Natural killer cell (primary cell): ENCODE measurements around the gene ASXL3. TPM values are rescaled to one million over a fixed set of nuclear protein-coding genes. Genes with fewer than 3 reads are reported as not detected.

Experiments used
- ATAC-seq, 3 donors: fragments of 150-1000 bp in 2 of 3; fragments of 200-7000 bp in 1 of 3; cut with Tn5 transposase; 1 replicate in 1 of 3; 2 replicates in 2 of 3; pipeline ENCODE4 v1.10.0; 2021; ENCODE audit warnings: mild to moderate bottlenecking in 2 of 3, moderate library complexity in 2 of 3
- DNase-seq, 2 donors: peaks; one replicate each; pipeline versions ENCODE4 v3.0.0 to v3.0.0-alpha.2; 2013 to 2021; ENCODE audit warnings: mixed read lengths in 1 of 2
- H3K27ac ChIP-seq: one replicate; pipeline ENCODE4 v1.5.1; 2013; ENCODE audit warnings: mild to moderate bottlenecking, low read length
- H3K27me3 ChIP-seq: one replicate; pipeline ENCODE4 v1.6.1; 2013; ENCODE audit warnings: low read length; ENCODE audit not compliant: control insufficient read depth, insufficient read depth
- H3K36me3 ChIP-seq: one replicate; pipeline ENCODE4 v1.6.1; 2013; ENCODE audit warnings: low read length; ENCODE audit not compliant: control insufficient read depth, insufficient read depth
- H3K4me1 ChIP-seq: one replicate; pipeline ENCODE4 v1.6.1; 2013; ENCODE audit warnings: low read length; ENCODE audit not compliant: control insufficient read depth, insufficient read depth
- H3K4me3 ChIP-seq: one replicate; pipeline ENCODE4 v1.5.1; 2013; ENCODE audit warnings: low read length
- H3K9me3 ChIP-seq: one replicate; pipeline ENCODE4 v1.6.1; 2013; ENCODE audit warnings: low read length; ENCODE audit not compliant: control insufficient read depth, insufficient read depth
- H3K27ac Mint-ChIP-seq, 2 donors: one replicate each; pipeline ENCODE4 v1.8.0; 2022; ENCODE audit warnings: mild to moderate bottlenecking in 2 of 2, mixed read lengths in 2 of 2, moderate library complexity in 1 of 2
- H3K27me3 Mint-ChIP-seq, 2 donors: one replicate each; pipeline ENCODE4 v1.8.0; 2022; ENCODE audit warnings: low read depth in 2 of 2, mixed read lengths in 2 of 2
- H3K36me3 Mint-ChIP-seq: one replicate; pipeline ENCODE4 v1.8.0; 2022; ENCODE audit warnings: mixed read lengths
- H3K4me1 Mint-ChIP-seq, 2 donors: one replicate each; pipeline ENCODE4 v1.8.0; 2022; ENCODE audit warnings: mixed read lengths in 2 of 2
- H3K4me3 Mint-ChIP-seq: one replicate; pipeline ENCODE4 v1.8.0; 2022; ENCODE audit warnings: mild to moderate bottlenecking, moderate library complexity, mixed read lengths
- H3K9me3 Mint-ChIP-seq, 2 donors: one replicate each; pipeline ENCODE4 v1.8.0; 2022; ENCODE audit warnings: mixed read lengths in 2 of 2
- WGBS: methylation state at CpG from one replicate; pipeline ENCODE4 v1.1.7; 2013; ENCODE audit warnings: missing lambda C conversion rate; ENCODE audit not compliant: insufficient coverage; 5-methylcytosine and 5-hydroxymethylcytosine counted together
- intact Hi-C: fragments of 100-400 bp; cut with micrococcal nuclease; formaldehyde crosslinking; loops from one replicate; pipeline ENCODE4 v1.14.2; 2022
- total RNA-seq, 4 donors: library from RNA; stranded (reverse); fragments of 120-200 nt in 1 of 4; gene quantifications; one replicate each; pipeline versions ENCODE4 v1.2.3 to v1.2.4, GENCODE V29; 2013 to 2022
- TF ChIP-seq, protein P1 (sequence below): fragments of 200-600 bp; IDR thresholded peaks from one replicate; pipeline ENCODE4 v1.8.0; 2022; ENCODE audit warnings: antibody characterized with exemption

ASXL3 gene
- total RNA-seq, 3 donors from 2014 or later (not counting 1 experiment from before 2014, with no cell fraction given): not detected

DNA sequence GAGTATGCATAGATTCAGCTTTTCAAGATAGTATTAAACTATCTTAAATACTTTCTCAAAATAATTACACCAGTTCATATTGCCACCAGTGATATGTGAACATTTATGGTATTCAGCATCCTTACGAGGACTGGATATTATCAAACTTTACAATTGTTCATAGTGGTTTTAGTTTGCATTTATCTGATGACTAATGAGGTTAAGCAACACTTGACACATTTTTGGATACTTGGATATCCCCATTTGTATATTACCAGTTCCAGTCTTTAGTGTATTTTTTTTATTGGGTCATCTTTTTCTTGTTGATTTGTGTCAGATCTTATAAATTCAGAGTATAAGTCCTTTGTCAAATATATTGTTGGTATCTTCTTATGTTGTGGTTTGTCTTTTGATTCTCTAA lies 128.4 kb downstream of the ASXL3 start:
- H3K27ac Mint-ChIP-seq: no peak overlapping the region
- ATAC-seq: no peak
- no peak overlapping the region for H3K4me3 Mint-ChIP-seq
- H3K27me3 ChIP-seq: no peaks in the 10 kb centered on the region
- WGBS: no CpG with 5 or more reads among the region's 1 CpG
- intact Hi-C loops: no loop called here
- no peaks in the 10 kb centered on the region for H3K27me3 Mint-ChIP-seq
- H3K9me3 ChIP-seq: no peaks in the 10 kb centered on the region
- H3K9me3 Mint-ChIP-seq: peaks cover 2 to 6% of the 10 kb centered on the region in 2 donors
- H3K36me3 Mint-ChIP-seq: no peaks in the 10 kb centered on the region
- no peak overlapping the region for H3K4me3 ChIP-seq
- no peaks in the 10 kb centered on the region for H3K4me1 Mint-ChIP-seq
- no peaks in the 10 kb centered on the region for H3K36me3 ChIP-seq
- H3K27ac ChIP-seq: no peak overlapping the region
- H3K4me1 ChIP-seq: no peaks in the 10 kb centered on the region
- DNase-seq: no peak
- TF ChIP-seq, protein P1, sequence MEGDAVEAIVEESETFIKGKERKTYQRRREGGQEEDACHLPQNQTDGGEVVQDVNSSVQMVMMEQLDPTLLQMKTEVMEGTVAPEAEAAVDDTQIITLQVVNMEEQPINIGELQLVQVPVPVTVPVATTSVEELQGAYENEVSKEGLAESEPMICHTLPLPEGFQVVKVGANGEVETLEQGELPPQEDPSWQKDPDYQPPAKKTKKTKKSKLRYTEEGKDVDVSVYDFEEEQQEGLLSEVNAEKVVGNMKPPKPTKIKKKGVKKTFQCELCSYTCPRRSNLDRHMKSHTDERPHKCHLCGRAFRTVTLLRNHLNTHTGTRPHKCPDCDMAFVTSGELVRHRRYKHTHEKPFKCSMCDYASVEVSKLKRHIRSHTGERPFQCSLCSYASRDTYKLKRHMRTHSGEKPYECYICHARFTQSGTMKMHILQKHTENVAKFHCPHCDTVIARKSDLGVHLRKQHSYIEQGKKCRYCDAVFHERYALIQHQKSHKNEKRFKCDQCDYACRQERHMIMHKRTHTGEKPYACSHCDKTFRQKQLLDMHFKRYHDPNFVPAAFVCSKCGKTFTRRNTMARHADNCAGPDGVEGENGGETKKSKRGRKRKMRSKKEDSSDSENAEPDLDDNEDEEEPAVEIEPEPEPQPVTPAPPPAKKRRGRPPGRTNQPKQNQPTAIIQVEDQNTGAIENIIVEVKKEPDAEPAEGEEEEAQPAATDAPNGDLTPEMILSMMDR: no peak

DNA sequence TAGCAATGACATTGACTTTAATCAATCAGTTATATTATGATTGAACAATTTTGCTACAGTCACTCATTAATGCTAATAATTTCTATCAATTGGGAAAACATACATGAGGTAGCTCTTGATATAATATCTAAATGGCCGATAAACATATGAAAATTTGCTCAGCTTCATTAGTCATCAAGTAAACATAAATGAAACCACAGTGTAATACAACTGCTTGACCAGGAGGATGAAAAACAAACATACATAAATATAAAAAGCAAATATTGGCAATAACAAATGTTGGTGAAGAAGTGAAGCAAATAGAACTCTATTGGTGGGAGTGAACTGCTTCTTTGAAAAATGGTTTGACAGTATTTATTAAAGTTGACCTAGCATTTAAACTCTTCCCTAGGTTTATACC lies 130.9 kb downstream of the ASXL3 start:
- no peak for ATAC-seq
- H3K9me3 ChIP-seq: peaks cover 3% of the 10 kb centered on the region
- H3K27me3 ChIP-seq: no peaks in the 10 kb centered on the region
- no peak overlapping the region for H3K27ac ChIP-seq
- no peaks in the 10 kb centered on the region for H3K36me3 Mint-ChIP-seq
- H3K4me3 Mint-ChIP-seq: no peak overlapping the region
- H3K36me3 ChIP-seq: no peaks in the 10 kb centered on the region
- H3K4me1 ChIP-seq: no peaks in the 10 kb centered on the region
- TF ChIP-seq, protein P1: no peak
- no peak overlapping the region for H3K27ac Mint-ChIP-seq
- H3K27me3 Mint-ChIP-seq: no peaks in the 10 kb centered on the region
- H3K4me3 ChIP-seq: no peak overlapping the region
- H3K4me1 Mint-ChIP-seq: no peaks in the 10 kb centered on the region
- intact Hi-C loops: no loop called here
- WGBS: no CpG with 5 or more reads among the region's 1 CpG
- no peak for DNase-seq
- H3K9me3 Mint-ChIP-seq: peaks cover 2 to 9% of the 10 kb centered on the region in 2 donors

DNA sequence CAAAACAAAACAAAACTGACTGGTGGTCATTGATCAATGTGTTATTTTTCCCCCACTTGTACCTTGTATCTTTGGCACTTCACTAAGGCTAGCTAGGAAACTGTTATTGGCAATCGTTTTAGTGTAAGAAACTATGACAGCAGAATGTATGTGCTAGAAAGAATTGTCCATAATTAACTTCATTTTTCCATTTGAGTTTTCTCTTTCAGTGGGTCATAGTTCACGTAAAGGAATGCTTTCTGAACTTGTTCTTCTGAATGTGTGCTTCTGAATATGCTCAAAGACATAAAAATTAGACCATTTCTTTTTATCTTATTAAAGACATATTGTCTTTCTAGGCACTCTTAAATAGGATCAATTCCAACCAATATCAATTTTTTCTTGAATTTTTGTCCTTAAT lies 132.2 kb downstream of the ASXL3 start:
- H3K27ac ChIP-seq: no peak overlapping the region
- no peaks in the 10 kb centered on the region for H3K27me3 Mint-ChIP-seq
- peaks cover 3% of the 10 kb centered on the region for H3K9me3 ChIP-seq
- ATAC-seq: no peak
- 100% methylated on average over 1 of the region's 2 CpGs for WGBS
- no peak overlapping the region for H3K4me3 ChIP-seq
- no peaks in the 10 kb centered on the region for H3K27me3 ChIP-seq
- H3K4me1 Mint-ChIP-seq: no peaks in the 10 kb centered on the region
- no peaks in the 10 kb centered on the region for H3K4me1 ChIP-seq
- H3K9me3 Mint-ChIP-seq: peaks cover 5 to 11% of the 10 kb centered on the region in 2 donors
- TF ChIP-seq, protein P1: no peak
- no peak for DNase-seq
- H3K36me3 ChIP-seq: no peaks in the 10 kb centered on the region
- no peak overlapping the region for H3K27ac Mint-ChIP-seq
- H3K36me3 Mint-ChIP-seq: peaks cover 7% of the 10 kb centered on the region
- H3K4me3 Mint-ChIP-seq: no peak overlapping the region
- intact Hi-C loops: no loop called here

DNA sequence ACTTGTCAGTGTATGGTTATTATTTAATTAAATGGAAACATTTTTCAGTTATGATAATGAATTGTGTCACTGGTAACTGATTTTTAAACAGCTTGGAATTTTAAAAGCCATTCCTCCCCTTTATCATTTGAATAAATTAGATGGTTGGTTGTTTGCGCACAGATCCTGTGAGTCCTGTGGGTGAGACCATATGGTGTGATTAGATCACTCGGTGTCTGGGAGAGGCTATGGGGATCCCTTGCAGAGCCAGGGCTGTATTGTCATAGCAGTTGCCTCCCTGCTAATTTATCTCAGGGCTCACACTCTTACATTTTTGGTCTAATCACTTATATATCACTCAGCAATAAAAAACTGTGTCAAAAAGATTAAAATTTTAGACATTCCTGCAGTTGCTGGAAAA lies 133.5 kb downstream of the ASXL3 start:
- H3K27me3 Mint-ChIP-seq: no peaks in the 10 kb centered on the region
- H3K27ac Mint-ChIP-seq: no peak overlapping the region
- no peak for ATAC-seq
- H3K4me1 Mint-ChIP-seq: no peaks in the 10 kb centered on the region
- Histone ChIP-seq H3K27ac (no peak overlapping the region), H3K9me3 (peaks cover 3% of the 10 kb centered on the region), H3K4me3 (no peak overlapping the region), H3K27me3 (no peaks in the 10 kb centered on the region), H3K36me3 (no peaks in the 10 kb centered on the region), H3K4me1 (no peaks in the 10 kb centered on the region)
- 100% methylated on average over 2 of the region's 2 CpGs for WGBS
- peaks cover 9% of the 10 kb centered on the region for H3K36me3 Mint-ChIP-seq
- DNase-seq: no peak
- TF ChIP-seq, protein P1: no peak
- intact Hi-C loops: no loop called here
- no peak overlapping the region for H3K4me3 Mint-ChIP-seq
- peaks cover 5 to 13% of the 10 kb centered on the region in 2 donors for H3K9me3 Mint-ChIP-seq
